Measurements from ENCODE around the gene DACT2. TPM values are rescaled to one million over a fixed set of nuclear protein-coding genes. Genes with fewer than 3 reads are reported as not detected.

Gene DACT2
- total and polyA plus RNA-seq, 2 of the 8 experiments (the other 6 are each of a cell fraction or from before 2014, with no cell fraction given), result 2.9 to 3.1 TPM

DNA sequence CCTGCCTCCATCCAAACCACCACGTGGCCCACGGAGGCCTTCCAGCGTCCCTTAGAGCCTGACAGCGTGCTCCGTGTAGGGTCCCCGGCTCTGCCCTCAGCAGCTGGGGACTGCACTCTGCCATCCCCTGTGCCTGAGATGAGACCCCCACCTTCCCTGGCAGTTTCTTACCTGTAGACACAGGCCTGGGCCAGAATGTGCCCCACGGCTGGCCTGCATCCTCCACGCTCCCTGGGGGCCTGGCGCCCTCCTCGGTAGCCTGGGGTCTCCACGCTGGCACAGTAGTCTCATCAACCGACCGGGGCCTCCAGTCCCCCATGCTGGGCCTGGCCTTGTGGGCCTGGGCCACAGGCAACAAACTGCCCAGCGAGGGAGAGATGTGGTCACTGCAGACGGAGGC lies 9.6 kb downstream of the DACT2 start:
- no peak overlapping the region for H2AFZ ChIP-seq (ENCODE audit: low read length)
- no peak overlapping the region for H2BK12ac ChIP-seq (ENCODE audit: low read depth, low read length)
- H4K8ac ChIP-seq (ENCODE audit: extremely low read depth, insufficient read depth, low read length), result no peak overlapping the region
- no peak overlapping the region for H3K9ac ChIP-seq (replicated peaks in 1 of 4; ENCODE audit: extremely low read depth in 1 of 4, low read depth in 3 of 4, low read length in 3 of 4)
- H3K4me2 ChIP-seq (ENCODE audit: insufficient read depth in 1 of 2, low read depth in 2 of 2, low read length in 2 of 2), result no peak overlapping the region
- WGBS, 2 experiments (ENCODE audit: extremely low coverage in 1 of 2, insufficient coverage in 1 of 2, insufficient read length in 1 of 2, insufficient replicate concordance in 2 of 2, low coverage in 1 of 2, low lambda C conversion rate in 2 of 2, missing lambda C conversion rate in 1 of 2), result 95% methylated on average over 15 of the region's 15 CpGs; no CpG with 5 or more reads in 1 of the 2 experiments
- H3K18ac ChIP-seq (ENCODE audit: extremely low read depth, low read length), result no peak overlapping the region
- DNase-seq (ENCODE audit: low read depth in 1 of 2, low spot score in 2 of 2) (no peak), FAIRE-seq (no peak)
- peaks cover 0 to 1% of the 10 kb centered on the region in 2 experiments for H4K20me1 ChIP-seq (replicated peaks in 1 of 2; ENCODE audit: control insufficient read depth in 1 of 2, insufficient read depth in 2 of 2, low read length in 2 of 2)
- H3K4me1 ChIP-seq (replicated peaks in 1 of 4; ENCODE audit: control insufficient read depth in 3 of 4, insufficient read depth in 4 of 4, low read length in 3 of 4), result peaks cover 10 to 16% (median 14%) of the 10 kb centered on the region in 4 experiments
- no peak overlapping the region for H3K14ac ChIP-seq (ENCODE audit: insufficient read length)
- no peak overlapping the region for H2AK5ac ChIP-seq (ENCODE audit: low read depth, low read length)
- no peak overlapping the region for H3K4me3 ChIP-seq (ENCODE audit: extremely low read depth in 1 of 4, insufficient read depth in 2 of 4, low read depth in 3 of 4, low read length in 4 of 4)
- no peak overlapping the region for H2BK5ac ChIP-seq (ENCODE audit: low read depth, low read length)
- TF ChIP-seq SRF (IDR thresholded peaks at IDR 0.05; ENCODE audit: low read depth, low read length) (no peak), JUN (IDR thresholded peaks at IDR 0.05; ENCODE audit: low read depth, low read length) (no peak), RXRA (IDR thresholded peaks at IDR 0.05; ENCODE audit: insufficient read depth, low read depth, low read length) (no peak), NRF1 (IDR thresholded peaks at IDR 0.05; ENCODE audit: low read depth, low read length) (no peak), CHD2 (IDR thresholded peaks at IDR 0.05; ENCODE audit: low read length) (no peak), SIX5 (IDR thresholded peaks at IDR 0.05; ENCODE audit: low read depth, low read length) (no peak), FOSL1 (IDR thresholded peaks at IDR 0.05; ENCODE audit: insufficient read depth, low read depth, low read length) (no peak), BRCA1 (IDR thresholded peaks at IDR 0.05; ENCODE audit: low read depth, low read length) (no peak), BCL11A (IDR thresholded peaks at IDR 0.05; ENCODE audit: low read depth in 2 of 2, low read length in 2 of 2) (no peak)
- no peak overlapping the region for H3K27ac ChIP-seq (ENCODE audit: low read depth, low read length)
- H3K9me3 ChIP-seq (ENCODE audit: insufficient read depth in 2 of 2, low read depth in 1 of 2, low read length in 1 of 2), result no peaks in the 10 kb centered on the region
- ChIA-PET POLR2A (ENCODE audit: partially characterized antibody) (interaction anchor here (0.7 to 1.3 kb wide), 2 partner anchors 10 to 11 kb away, joined by 3 read pairs; no protein-coding TSS in a partner anchor), CTCF (ENCODE audit: partially characterized antibody) (interaction anchor here (1.0 kb wide), 1 partner anchor 45 kb away, joined by 3 read pairs; no protein-coding TSS in a partner anchor)
- no peak overlapping the region for H3K4ac ChIP-seq (replicated peaks; ENCODE audit: insufficient read length, low read depth, low read length)
- no peak overlapping the region for H4K91ac ChIP-seq (replicated peaks; ENCODE audit: insufficient read length, low read length)
- no peak overlapping the region for H2BK15ac ChIP-seq (ENCODE audit: low read length)
- H2BK20ac ChIP-seq (ENCODE audit: low read length), result no peak overlapping the region
- peaks cover 4% of the 10 kb centered on the region; the same call in 1 of the 2 replicates for H3K23me2 ChIP-seq (ENCODE audit: low read depth, low read length)
- no peak overlapping the region for H3K23ac ChIP-seq (ENCODE audit: insufficient read length)
- H3K79me1 ChIP-seq (ENCODE audit: low read depth, low read length), result no peaks in the 10 kb centered on the region
- peaks cover 0 to 8% (median 0%) of the 10 kb centered on the region in 4 experiments; a peak in 2 of 8 replicates for H3K36me3 ChIP-seq (ENCODE audit: control insufficient read depth in 2 of 4, insufficient read depth in 4 of 4, low read length in 3 of 4)
- H3K27me3 ChIP-seq (replicated peaks in 1 of 4; ENCODE audit: control insufficient read depth in 3 of 4, extremely low read depth in 1 of 4, insufficient read depth in 3 of 4, low read length in 3 of 4), result no peaks in the 10 kb centered on the region
- H4K5ac ChIP-seq (ENCODE audit: insufficient read length, low read depth, low read length), result no peak overlapping the region
- no peak overlapping the region for H2BK120ac ChIP-seq (replicated peaks; ENCODE audit: low read depth, low read length)
- H3K79me2 ChIP-seq (ENCODE audit: control insufficient read depth in 1 of 2, insufficient read depth in 2 of 2, low read length in 2 of 2), result no peaks in the 10 kb centered on the region
- H3K56ac ChIP-seq (replicated peaks; ENCODE audit: insufficient read length, low read depth, low read length), result no peak overlapping the region
